ENCODE results near the gene CREBRF.
A peak's percentile ranks its signal among the peaks of the same experiment; 100 is the strongest.
"Not testable (repeated sequence)": the region's sequence is repeated elsewhere in the genome, so short reads cannot be mapped to it uniquely, and the experiment has no call there.

CREBRF gene

GRCh38 chr5:173154619-173155018 is 98.5 kb downstream of the CREBRF start:
- DNase-seq (ENCODE audit: low spot score): not testable (repeated sequence)

DNA sequence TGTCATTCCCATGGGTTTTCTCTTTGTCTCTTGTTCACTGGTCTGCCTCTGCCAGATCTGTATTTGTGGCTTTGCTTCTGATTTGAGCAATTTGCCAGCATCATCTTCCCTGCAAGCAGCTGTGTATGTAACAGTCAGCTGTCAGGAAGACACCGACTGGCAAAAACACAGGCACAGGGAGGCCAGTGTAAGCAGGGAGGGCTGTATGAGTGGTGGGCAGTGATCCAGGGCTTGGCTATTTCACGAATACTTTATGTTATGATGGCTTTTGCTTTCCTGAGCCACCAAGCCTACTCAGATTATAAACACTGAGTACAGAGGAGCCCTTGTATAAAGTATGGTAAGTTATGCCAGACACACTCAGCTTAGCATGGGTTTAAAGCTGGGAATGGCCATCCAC is 99.8 kb downstream of the CREBRF start:
- peak; percentile 80 for DNase-seq (ENCODE audit: low spot score)

GRCh38 chr5:173158366-173158765 is 102.2 kb downstream of the CREBRF start:
- no peak for DNase-seq (ENCODE audit: low spot score)

- no peak for DNase-seq (ENCODE audit: low spot score)
Measured at GRCh38 chr5:173159256-173159655, 103.1 kb downstream of the CREBRF start.

GRCh38 chr5:173161148-173161547 is 105.0 kb downstream of the CREBRF start:
- no peak for DNase-seq (ENCODE audit: low spot score)

DNA sequence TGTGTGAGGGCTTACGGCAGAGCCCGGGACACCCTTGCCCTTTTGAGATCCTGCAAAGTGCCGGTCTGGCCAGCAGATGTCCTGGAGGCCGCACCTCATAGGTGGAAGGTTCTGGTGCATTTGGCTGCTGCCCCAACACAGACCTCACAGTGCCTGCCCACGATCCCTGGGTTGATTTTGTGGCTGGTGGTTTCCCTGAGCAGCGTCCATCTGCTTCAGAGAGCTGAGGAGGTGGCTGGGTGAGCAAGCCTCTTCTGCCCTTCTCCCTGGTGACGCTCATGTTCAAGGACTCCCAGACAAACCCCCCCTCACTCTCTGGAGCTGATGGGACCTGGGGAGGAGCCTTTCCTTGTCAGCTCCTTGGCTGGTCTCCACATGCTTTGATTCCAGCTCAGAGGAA is 107.1 kb downstream of the CREBRF start:
- no peak for DNase-seq (ENCODE audit: low spot score)

GRCh38 chr5:173165177-173166016 is 109.2 kb downstream of the CREBRF start:
- DNase-seq (ENCODE audit: low spot score): no peak

DNA sequence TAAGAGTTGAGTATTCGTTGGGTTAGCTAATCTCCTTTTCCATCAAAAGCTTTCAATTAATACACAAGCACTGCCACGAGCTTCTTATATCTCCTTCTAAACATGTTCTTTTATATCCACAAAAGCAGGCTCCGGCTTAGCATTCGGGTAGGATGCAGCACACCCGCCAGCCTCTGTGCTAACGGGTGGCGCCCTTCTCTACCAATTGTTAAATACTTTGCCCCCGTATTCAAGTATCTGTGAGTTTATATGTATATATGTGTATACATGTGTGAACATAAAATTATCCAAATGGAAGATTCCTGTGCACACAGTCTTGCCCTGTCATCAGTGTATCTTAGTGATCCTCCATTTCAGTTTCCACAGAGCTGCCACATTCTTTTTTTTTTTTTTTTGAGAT is 116.0 kb downstream of the CREBRF start:
- DNase-seq (ENCODE audit: low spot score): no peak

DNA sequence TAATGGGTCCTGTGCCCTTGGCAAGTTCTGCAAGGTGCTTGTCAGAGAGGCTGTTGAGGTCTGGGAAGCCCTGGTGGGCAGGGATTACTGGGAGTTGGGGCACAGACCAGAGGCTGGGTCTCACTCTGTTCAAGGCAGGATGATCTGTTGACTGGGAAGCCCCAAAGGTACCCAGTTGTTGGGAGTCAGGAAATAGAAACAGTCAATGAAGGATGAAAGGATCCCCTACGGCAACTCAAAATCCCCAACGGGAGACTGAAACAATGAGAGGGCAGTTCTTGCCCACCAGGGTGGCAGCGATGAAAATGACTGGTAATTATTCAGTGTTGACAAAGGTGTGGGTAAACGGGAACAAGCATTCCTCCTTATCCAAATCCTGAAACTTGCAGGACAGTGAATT is 119.4 kb downstream of the CREBRF start:
- DNase-seq (ENCODE audit: low spot score): no peak

- DNase-seq (ENCODE audit: low spot score): no peak
Measured at GRCh38 chr5:173178369-173178910, 122.3 kb downstream of the CREBRF start.

DNA sequence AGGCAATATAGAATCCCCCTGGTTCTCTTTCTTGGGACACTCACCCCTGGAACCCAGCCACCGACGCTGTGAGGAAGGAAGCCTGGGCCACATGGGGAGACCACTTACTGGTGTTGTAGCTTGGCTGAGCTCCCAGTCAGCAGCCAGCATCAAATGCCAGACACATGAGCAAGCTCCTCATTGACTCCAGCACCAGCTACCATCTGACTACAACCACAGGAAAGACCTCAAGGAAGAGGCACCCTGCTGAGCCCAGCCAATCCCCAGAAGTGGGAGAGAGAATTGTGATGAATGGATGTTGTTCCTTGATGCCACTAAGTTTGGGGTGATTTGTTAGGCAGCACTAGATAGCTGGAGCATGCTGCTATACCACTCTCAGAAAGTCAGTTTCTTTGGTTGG is 124.2 kb downstream of the CREBRF start:
- no peak for DNase-seq (ENCODE audit: low spot score)

DNA sequence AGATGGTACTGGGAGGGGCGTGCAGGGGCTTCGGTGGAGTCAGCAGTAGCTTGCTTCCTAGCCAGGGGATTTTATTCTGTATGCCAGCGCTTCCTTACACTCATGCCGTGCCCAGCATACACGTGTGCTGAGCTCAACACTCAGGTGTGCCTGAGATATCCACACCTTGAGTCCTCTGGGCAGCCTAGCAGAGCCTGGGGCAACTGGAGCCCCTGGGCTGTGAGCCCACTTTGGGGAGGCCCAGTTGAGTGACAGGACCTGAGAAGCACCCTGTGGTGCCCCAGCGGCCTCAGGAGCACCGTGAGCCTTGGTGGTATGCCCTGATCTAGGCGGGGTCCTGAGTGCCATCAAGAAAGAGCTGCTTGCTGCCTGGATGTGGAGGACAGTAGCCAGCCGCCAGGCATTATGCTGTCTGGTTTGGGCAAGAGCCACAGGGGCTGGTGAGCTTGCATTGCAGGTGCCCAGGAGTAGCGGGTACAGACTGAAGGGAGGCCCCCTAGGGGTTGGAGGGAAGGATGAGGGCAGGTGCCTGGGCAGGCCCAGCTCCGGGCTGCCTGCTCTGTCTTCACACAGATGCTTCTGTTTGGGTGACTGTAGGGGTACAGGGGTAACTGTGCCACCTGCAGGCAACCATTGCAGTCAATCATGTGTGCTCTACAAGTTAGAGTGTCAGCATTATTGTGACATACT is 131.0 kb downstream of the CREBRF start:
- DNase-seq (ENCODE audit: low spot score): no peak

- no peak for DNase-seq (ENCODE audit: low spot score)
Measured at GRCh38 chr5:173188280-173188679, 132.1 kb downstream of the CREBRF start.

All from Ammon's horn (tissue), 1 donor.